IMR-90 (cell line): ENCODE results near the gene TAF11. TPM values are rescaled to one million over a fixed set of nuclear protein-coding genes. Genes with fewer than 3 reads are reported as not detected.

Experiments used
- ATAC-seq: fragments of 200-7000 bp; cut with Tn5 transposase; 2 replicates; pipeline ENCODE4 v1.9.1; 2020; ENCODE audit warnings: low read depth, mild to moderate bottlenecking, moderate library complexity
- BruUV-seq: library from RNA; stranded (reverse); fragments of 400-500 nt; replicated peaks from 2 replicates; lab custom pipeline; 2021; lab: Mats Ljungman, UMichigan
- CTCF ChIA-PET: fragments of 300-600 bp; formaldehyde crosslinking; extraction: SDS; loops from one replicate; lab custom pipeline; 2021; ENCODE audit warnings: antibody characterized with exemption; lab: Yijun Ruan, JAX
- POLR2A ChIA-PET: fragments of 300-600 bp; sonication (Branson Sonifier 250); formaldehyde crosslinking; loops from one replicate; lab custom pipeline; 2022; ENCODE audit warnings: antibody characterized with exemption; ENCODE audit not compliant: unreplicated experiment; lab: Charles Lee
- DNase-seq: peaks from one replicate; pipeline ENCODE4 v3.0.0; 2013
- H2AFZ ChIP-seq: replicated peaks from 2 replicates; pipeline ENCODE3; 2013; ENCODE audit warnings: low read length, mild to moderate bottlenecking; ENCODE audit not compliant: poor library complexity
- H2AK5ac ChIP-seq: 2 replicates; pipeline ENCODE4 v1.6.1; 2013; ENCODE audit warnings: low read depth, low read length, inconsistent platforms
- H2AK9ac ChIP-seq: replicated peaks from 2 replicates; pipeline ENCODE3; 2013; ENCODE audit warnings: mild to moderate bottlenecking, low read depth, low read length, moderate library complexity; ENCODE audit not compliant: poor library complexity
- H2BK120ac ChIP-seq: 2 replicates; pipeline ENCODE4 v1.6.1; 2013; ENCODE audit warnings: low read depth, low read length, inconsistent platforms
- H2BK15ac ChIP-seq: 3 replicates; pipeline ENCODE4 v1.6.1; 2013; ENCODE audit warnings: low read depth, low read length, inconsistent platforms
- H2BK20ac ChIP-seq: 2 replicates; pipeline ENCODE4 v1.6.1; 2013; ENCODE audit warnings: low read depth, mild to moderate bottlenecking, inconsistent platforms, low read length, moderate library complexity
- H2BK5ac ChIP-seq: 2 replicates; pipeline ENCODE4 v1.6.1; 2013; ENCODE audit warnings: mild to moderate bottlenecking, low read depth, low read length, inconsistent platforms; ENCODE audit not compliant: poor library complexity, severe bottlenecking
- H3K14ac ChIP-seq: replicated peaks from 2 replicates; pipeline ENCODE4 v1.6.1; 2013; ENCODE audit warnings: low read depth, low read length, inconsistent platforms
- H3K18ac ChIP-seq: 2 replicates; pipeline ENCODE4 v1.6.1; 2013; ENCODE audit warnings: low read depth, low read length, control low read depth
- H3K23ac ChIP-seq: 2 replicates; pipeline ENCODE4 v1.6.1; 2013; ENCODE audit warnings: low read depth, low read length, inconsistent platforms
- H3K27ac ChIP-seq: 2 replicates; pipeline ENCODE4 v1.5.1; 2013; ENCODE audit warnings: mild to moderate bottlenecking, control low read depth, low read length; ENCODE audit not compliant: insufficient read depth
- H3K27me3 ChIP-seq: 2 replicates; pipeline ENCODE4 v1.6.1; 2013; ENCODE audit warnings: low read length; ENCODE audit not compliant: control insufficient read depth, insufficient read depth
- H3K36me3 ChIP-seq: 2 replicates; pipeline ENCODE4 v1.6.1; 2013; ENCODE audit warnings: low read length, mixed read lengths; ENCODE audit not compliant: control insufficient read depth, insufficient read depth
- H3K4ac ChIP-seq: 2 replicates; pipeline ENCODE4 v1.6.1; 2013; ENCODE audit warnings: low read depth, low read length, inconsistent platforms
- H3K4me1 ChIP-seq: 2 replicates; pipeline ENCODE4 v1.6.1; 2013; ENCODE audit warnings: low read length, mixed read lengths; ENCODE audit not compliant: control insufficient read depth, insufficient read depth
- H3K4me2 ChIP-seq: 2 replicates; pipeline ENCODE4 v1.6.1; 2013; ENCODE audit warnings: low read depth, mild to moderate bottlenecking, control low read depth, low read length, moderate library complexity
- H3K4me3 ChIP-seq: 2 replicates; pipeline ENCODE4 v1.5.1; 2013; ENCODE audit warnings: low read depth, mild to moderate bottlenecking, control low read depth, low read length, moderate library complexity; ENCODE audit not compliant: insufficient read depth
- H3K56ac ChIP-seq: 2 replicates; pipeline ENCODE4 v1.6.1; 2013; ENCODE audit warnings: low read length, inconsistent platforms; ENCODE audit not compliant: insufficient read depth; ENCODE audit errors: extremely low read depth
- H3K79me1 ChIP-seq, 2 experiments: 2 replicates each; pipeline ENCODE4 v1.6.1; 2013; ENCODE audit warnings: low read length in 2 of 2, inconsistent platforms in 1 of 2, low read depth in 1 of 2
- H3K9ac ChIP-seq: 2 replicates; pipeline ENCODE4 v1.6.1; 2013; ENCODE audit warnings: low read depth, low read length, control low read depth
- H3K9me1 ChIP-seq: 2 replicates; pipeline ENCODE4 v1.6.1; 2013; ENCODE audit warnings: low read length, inconsistent platforms; ENCODE audit not compliant: insufficient read depth
- H3K9me3 ChIP-seq: 2 replicates; pipeline ENCODE4 v1.6.1; 2013; ENCODE audit warnings: low read length; ENCODE audit not compliant: control insufficient read depth, insufficient read depth
- H4K20me1 ChIP-seq: 2 replicates; pipeline ENCODE4 v1.6.1; 2013; ENCODE audit warnings: low read length, inconsistent platforms; ENCODE audit not compliant: insufficient read depth
- H4K5ac ChIP-seq: 2 replicates; pipeline ENCODE4 v1.6.1; 2013; ENCODE audit warnings: mild to moderate bottlenecking, low read depth, low read length, control low read depth
- H4K8ac ChIP-seq, 2 experiments: 2 replicates each; pipeline ENCODE4 v1.6.1; 2013; ENCODE audit warnings: low read depth in 2 of 2, low read length in 2 of 2, control low read depth in 1 of 2, inconsistent platforms in 1 of 2
- H4K91ac ChIP-seq: 2 replicates; pipeline ENCODE4 v1.6.1; 2013; ENCODE audit warnings: low read depth, low read length, inconsistent platforms; ENCODE audit not compliant: insufficient read depth
- BHLHE40 ChIP-seq: fragments of 150-350 bp; IDR thresholded peaks from 2 replicates; pipeline ENCODE4 v1.6.1; 2016; ENCODE audit warnings: mild to moderate bottlenecking, low read depth, low read length
- CEBPB ChIP-seq: IDR thresholded peaks from 2 replicates; pipeline ENCODE4 v1.6.1; 2012; ENCODE audit warnings: low read depth, low read length, improper control_type of control experiment
- CHD1 ChIP-seq: IDR thresholded peaks from 2 replicates; pipeline ENCODE4 v1.6.1; 2012; ENCODE audit warnings: low read depth, low read length, improper control_type of control experiment
- FOS ChIP-seq: fragments of 150-350 bp; IDR thresholded peaks from 2 replicates; pipeline ENCODE4 v1.6.1; 2016; ENCODE audit warnings: low read depth, low read length
- MAFK ChIP-seq: IDR thresholded peaks from 2 replicates; pipeline ENCODE4 v1.6.1; 2012; ENCODE audit warnings: low read depth, low read length, improper control_type of control experiment
- MAZ ChIP-seq: IDR thresholded peaks from 2 replicates; pipeline ENCODE4 v1.6.1; 2012; ENCODE audit warnings: low read depth, mild to moderate bottlenecking, low read length, improper control_type of control experiment, moderate library complexity, borderline replicate concordance
- MXI1 ChIP-seq: IDR thresholded peaks from 2 replicates; pipeline ENCODE4 v1.6.1; 2012; ENCODE audit warnings: low read depth, mild to moderate bottlenecking, low read length, moderate library complexity, borderline replicate concordance
- NFE2L2 ChIP-seq: fragments of 150-350 bp; IDR thresholded peaks from 2 replicates; pipeline ENCODE4 v1.6.1; 2016; ENCODE audit warnings: low read depth, mild to moderate bottlenecking, low read length
- POLR2A ChIP-seq: IDR thresholded peaks from 2 replicates; pipeline ENCODE4 v1.6.1; 2012; ENCODE audit warnings: mild to moderate bottlenecking, low read depth, low read length
- RAD21 ChIP-seq: IDR thresholded peaks from 2 replicates; pipeline ENCODE4 v1.6.1; 2012; ENCODE audit warnings: low read length, improper control_type of control experiment
- RCOR1 ChIP-seq: IDR thresholded peaks from 2 replicates; pipeline ENCODE4 v1.6.1; 2012; ENCODE audit warnings: mild to moderate bottlenecking, low read length, improper control_type of control experiment; ENCODE audit not compliant: insufficient replicate concordance
- RFX5 ChIP-seq: IDR thresholded peaks from 2 replicates; pipeline ENCODE4 v1.8.0; 2012; ENCODE audit warnings: low read depth, mild to moderate bottlenecking, low read length, moderate library complexity
- SMC3 ChIP-seq: fragments of 150-350 bp; IDR thresholded peaks from 2 replicates; pipeline ENCODE4 v1.6.1; 2016; ENCODE audit warnings: low read depth, mild to moderate bottlenecking, antibody characterized with exemption, low read length, moderate library complexity
- WGBS, 2 experiments: methylation state at CpG; one replicate each; pipeline versions ENCODE4 v1.1.5 to v1.1.7; 2013; ENCODE audit warnings: missing lambda C conversion rate in 2 of 2; ENCODE audit not compliant: insufficient read length in 1 of 2; ENCODE audit errors: extremely low coverage in 2 of 2; 5-methylcytosine and 5-hydroxymethylcytosine counted together
- dilution Hi-C: fragments of 300-500 bp; cut with HindIII; formaldehyde crosslinking; loops from one replicate; pipeline ENCODE4 v1.14.3; 2018; ENCODE audit warnings: low sequenced_read_pairs; ENCODE audit not compliant: unreplicated experiment
- in situ Hi-C: fragments of 300-500 bp; cut with MboI; formaldehyde crosslinking; loops from 3 replicates; pipeline ENCODE4 v1.14.3; 2019; ENCODE audit warnings: low sequenced_read_pairs, inconsistent platforms, mixed read lengths
- intact Hi-C: fragments of 100-400 bp; cut with micrococcal nuclease; formaldehyde crosslinking; loops from 2 replicates; pipeline ENCODE4 v1.10.0; 2022
- polyA plus RNA-seq, 3 experiments: library from polyadenylated mRNA; depleted of rRNA; stranded (reverse); fragments of >200 nt; gene quantifications; 2 replicates each; pipeline ENCODE4 v1.2.3, GENCODE V29; 2012; ENCODE audit warnings: low replicate concordance in 1 of 3
- total RNA-seq: library from RNA; depleted of rRNA; stranded (reverse); fragments of >200 nt; gene quantifications from 2 replicates; pipeline ENCODE4 v1.2.3, GENCODE V29; 2012
- TF ChIP-seq, protein P1 (sequence below): fragments of 150-350 bp; IDR thresholded peaks from 2 replicates; pipeline ENCODE4 v1.6.1; 2016; ENCODE audit warnings: low read depth, mild to moderate bottlenecking, low read length, moderate library complexity, borderline replicate concordance
- TF ChIP-seq, protein P2 (sequence below): conservative IDR thresholded peaks from 2 replicates; pipeline ENCODE4 v1.5.1; 2012; ENCODE audit warnings: mild to moderate bottlenecking, low read depth, low read length, improper control_type of control experiment
- TF ChIP-seq, protein P3 (sequence below): fragments of 150-350 bp; IDR thresholded peaks from 2 replicates; pipeline ENCODE4 v1.6.1; 2017; ENCODE audit warnings: mild to moderate bottlenecking, antibody characterized with exemption, low read length, low read depth

Gene TAF11
- total and polyA plus RNA-seq, 2 of the 4 experiments (the other 2 are of a cell fraction) = 12.7 to 23.3 TPM

DNA sequence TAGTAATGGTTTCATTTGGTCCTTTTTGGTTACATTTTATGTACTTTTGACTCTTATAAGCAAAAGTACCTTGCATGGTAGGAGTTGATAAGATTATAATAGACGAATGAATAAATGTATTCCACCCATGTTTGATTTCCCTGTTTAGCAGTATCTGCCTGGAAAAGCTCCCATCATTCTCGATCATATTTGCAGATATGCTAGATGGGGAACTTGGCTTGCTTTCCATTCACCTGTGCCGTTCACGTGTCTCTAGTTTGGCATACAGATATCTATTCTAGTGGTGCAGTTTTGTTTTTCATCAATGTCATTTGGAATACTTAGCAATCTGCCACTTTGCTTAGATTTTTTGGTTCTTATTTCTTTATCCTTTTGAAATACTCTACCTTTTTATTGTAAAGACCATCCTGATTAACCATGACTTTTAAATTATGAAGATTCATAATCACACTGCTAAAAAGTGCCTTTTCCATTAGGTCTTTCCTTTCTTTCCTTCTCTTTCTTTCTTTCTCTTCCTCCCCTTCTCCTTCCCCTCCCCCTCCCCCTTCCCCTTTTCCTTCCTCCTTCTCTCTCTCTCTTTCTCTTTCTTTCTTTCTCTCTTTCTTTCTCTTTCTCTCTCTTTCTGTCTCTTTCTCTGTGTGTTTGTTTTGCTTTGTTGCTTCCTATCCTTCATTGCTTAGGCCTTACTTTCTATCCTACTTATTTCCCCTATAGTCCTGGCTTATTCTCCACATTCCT, 41.6 kb upstream of the TAF11 start:
- in situ Hi-C loops = no loop called here
- no peak overlapping the region for H2AK5ac ChIP-seq
- no CpG with 5 or more reads among the region's 4 CpGs for WGBS, 2 experiments
- TF ChIP-seq CEBPB = no peak
- TF ChIP-seq CHD1 = no peak
- TF ChIP-seq SMC3 = no peak
- TF ChIP-seq MXI1 = no peak
- no peak for TF ChIP-seq POLR2A
- no peak for TF ChIP-seq MAZ
- TF ChIP-seq FOS = no peak
- TF ChIP-seq RFX5 = no peak
- TF ChIP-seq MAFK = no peak
- no peak for TF ChIP-seq RCOR1
- no peak for TF ChIP-seq RAD21
- no peak for TF ChIP-seq BHLHE40
- TF ChIP-seq, protein P1, sequence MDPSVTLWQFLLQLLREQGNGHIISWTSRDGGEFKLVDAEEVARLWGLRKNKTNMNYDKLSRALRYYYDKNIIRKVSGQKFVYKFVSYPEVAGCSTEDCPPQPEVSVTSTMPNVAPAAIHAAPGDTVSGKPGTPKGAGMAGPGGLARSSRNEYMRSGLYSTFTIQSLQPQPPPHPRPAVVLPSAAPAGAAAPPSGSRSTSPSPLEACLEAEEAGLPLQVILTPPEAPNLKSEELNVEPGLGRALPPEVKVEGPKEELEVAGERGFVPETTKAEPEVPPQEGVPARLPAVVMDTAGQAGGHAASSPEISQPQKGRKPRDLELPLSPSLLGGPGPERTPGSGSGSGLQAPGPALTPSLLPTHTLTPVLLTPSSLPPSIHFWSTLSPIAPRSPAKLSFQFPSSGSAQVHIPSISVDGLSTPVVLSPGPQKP = no peak
- TF ChIP-seq, protein P2, sequence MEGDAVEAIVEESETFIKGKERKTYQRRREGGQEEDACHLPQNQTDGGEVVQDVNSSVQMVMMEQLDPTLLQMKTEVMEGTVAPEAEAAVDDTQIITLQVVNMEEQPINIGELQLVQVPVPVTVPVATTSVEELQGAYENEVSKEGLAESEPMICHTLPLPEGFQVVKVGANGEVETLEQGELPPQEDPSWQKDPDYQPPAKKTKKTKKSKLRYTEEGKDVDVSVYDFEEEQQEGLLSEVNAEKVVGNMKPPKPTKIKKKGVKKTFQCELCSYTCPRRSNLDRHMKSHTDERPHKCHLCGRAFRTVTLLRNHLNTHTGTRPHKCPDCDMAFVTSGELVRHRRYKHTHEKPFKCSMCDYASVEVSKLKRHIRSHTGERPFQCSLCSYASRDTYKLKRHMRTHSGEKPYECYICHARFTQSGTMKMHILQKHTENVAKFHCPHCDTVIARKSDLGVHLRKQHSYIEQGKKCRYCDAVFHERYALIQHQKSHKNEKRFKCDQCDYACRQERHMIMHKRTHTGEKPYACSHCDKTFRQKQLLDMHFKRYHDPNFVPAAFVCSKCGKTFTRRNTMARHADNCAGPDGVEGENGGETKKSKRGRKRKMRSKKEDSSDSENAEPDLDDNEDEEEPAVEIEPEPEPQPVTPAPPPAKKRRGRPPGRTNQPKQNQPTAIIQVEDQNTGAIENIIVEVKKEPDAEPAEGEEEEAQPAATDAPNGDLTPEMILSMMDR = no peak
- no peak for TF ChIP-seq NFE2L2
- TF ChIP-seq, protein P3, sequence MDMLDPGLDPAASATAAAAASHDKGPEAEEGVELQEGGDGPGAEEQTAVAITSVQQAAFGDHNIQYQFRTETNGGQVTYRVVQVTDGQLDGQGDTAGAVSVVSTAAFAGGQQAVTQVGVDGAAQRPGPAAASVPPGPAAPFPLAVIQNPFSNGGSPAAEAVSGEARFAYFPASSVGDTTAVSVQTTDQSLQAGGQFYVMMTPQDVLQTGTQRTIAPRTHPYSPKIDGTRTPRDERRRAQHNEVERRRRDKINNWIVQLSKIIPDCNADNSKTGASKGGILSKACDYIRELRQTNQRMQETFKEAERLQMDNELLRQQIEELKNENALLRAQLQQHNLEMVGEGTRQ = no peak
- peaks cover 24% of the 10 kb centered on the region; the same call in 1 of the 2 replicates for H4K20me1 ChIP-seq
- H4K8ac ChIP-seq = no peak overlapping the region
- no peak overlapping the region for H3K9ac ChIP-seq
- no peak overlapping the region for H4K5ac ChIP-seq
- intact Hi-C loops = no loop called here
- H2BK15ac ChIP-seq = no peak overlapping the region
- no peak overlapping the region for H3K4me3 ChIP-seq
- no TSS peak for BruUV-seq
- no peak overlapping the region for H3K23ac ChIP-seq
- H2BK120ac ChIP-seq = no peak overlapping the region
- no peak overlapping the region for H3K18ac ChIP-seq
- no peak overlapping the region for H3K4ac ChIP-seq
- no peak overlapping the region for H4K91ac ChIP-seq
- peaks cover 12% of the 10 kb centered on the region in 2 experiments; a peak in 3 of 4 replicates for H3K79me1 ChIP-seq
- H3K56ac ChIP-seq = no peak overlapping the region
- CTCF ChIA-PET = no interaction called here
- H3K4me1 ChIP-seq = no peaks in the 10 kb centered on the region; the same call in 1 of the 2 replicates
- peaks cover 14% of the 10 kb centered on the region; the same call in 1 of the 2 replicates for H3K9me1 ChIP-seq
- H2AFZ ChIP-seq = no peak overlapping the region
- H3K9me3 ChIP-seq = no peaks in the 10 kb centered on the region
- H3K36me3 ChIP-seq = no peaks in the 10 kb centered on the region
- ATAC-seq (no peak), DNase-seq (no peak)
- H3K27me3 ChIP-seq = no peaks in the 10 kb centered on the region
- no peak overlapping the region for H2AK9ac ChIP-seq
- H3K14ac ChIP-seq = no peak overlapping the region
- H3K27ac ChIP-seq = no peak overlapping the region
- H2BK5ac ChIP-seq = no peak overlapping the region
- dilution Hi-C loops = no loop called here
- H3K4me2 ChIP-seq = no peak overlapping the region
- no peak overlapping the region for H2BK20ac ChIP-seq
- POLR2A ChIA-PET = no interaction called here
